ENCODE results near the gene FAM174B. TPM values are rescaled to one million over a fixed set of nuclear protein-coding genes. Genes with fewer than 3 reads are reported as not detected.

The FAM174B gene
- total RNA-seq, 4 donors from 2014 or later = 15.4 to 75.2 (median 18.3) TPM

DNA sequence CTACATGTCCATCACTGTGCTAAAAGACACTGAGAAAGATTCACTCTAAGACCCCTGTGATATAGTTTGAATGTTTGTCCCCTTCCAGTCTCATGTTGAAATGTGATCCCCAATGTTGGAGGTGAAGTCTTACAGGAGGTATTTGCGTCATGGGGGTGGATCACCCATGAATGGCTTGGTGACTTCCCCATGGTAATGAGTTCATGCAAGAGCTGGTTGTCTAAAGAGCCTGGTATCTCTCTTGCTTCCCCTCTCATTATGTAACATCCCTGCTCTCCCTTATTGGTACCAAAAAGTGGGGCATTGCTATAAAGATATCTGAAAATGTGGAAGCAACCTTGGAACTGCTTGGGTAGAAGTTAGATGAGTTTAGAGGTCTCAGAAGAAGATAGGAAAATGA is 32.2 kb upstream of the FAM174B start:
- 80% methylated on average over 1 of the region's 1 CpG; no CpG with 5 or more reads in 1 of the 2 donors for WGBS, 2 donors (ENCODE audit: low coverage in 1 of 2)
- in situ Hi-C loops (cut with MboI; ENCODE audit: low pct_ligation_motif_present in 1 of 4, low pct_unique_long_range_greater_than_20kb in 1 of 4, low sequenced_read_pairs in 3 of 4) (loop anchor here in 1 of 4 donors (10.0 kb wide), 1 partner anchor 163 kb away; no protein-coding TSS in a partner anchor), intact Hi-C loops (cut with DNase I; ENCODE audit: low total_unique reads) (no loop called here)

DNA sequence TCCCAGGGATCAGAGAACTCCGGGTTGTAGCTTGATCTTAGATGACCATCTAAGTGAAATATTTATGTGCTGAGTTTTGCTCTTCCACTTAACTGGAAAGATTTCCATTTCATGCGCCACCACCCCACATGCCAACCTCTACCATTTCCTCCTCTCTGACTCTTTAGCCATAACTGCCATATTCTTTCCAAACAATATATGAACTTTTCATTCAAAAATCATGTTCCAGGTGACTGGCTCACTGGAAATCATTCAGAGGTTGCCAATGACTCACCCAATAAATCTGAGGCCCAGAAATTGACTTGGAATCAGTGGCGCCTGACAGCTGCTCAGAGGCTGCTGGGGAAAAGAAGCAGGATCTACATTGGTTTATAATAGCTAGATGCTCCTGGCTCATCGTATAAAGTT is 31.6 kb upstream of the FAM174B start:
- no peaks in the 10 kb centered on the region for H3K27me3 ChIP-seq
- intact Hi-C loops (cut with DNase I; ENCODE audit: low total_unique reads) = no loop called here
- H3K9me3 ChIP-seq = no peaks in the 10 kb centered on the region
- WGBS, 2 donors (ENCODE audit: low coverage in 1 of 2) = 81 to 85% methylated on average over 4 of the region's 4 CpGs
- peaks cover 0 to 9% (median 0%) of the 10 kb centered on the region in 4 donors for H3K4me1 ChIP-seq
- no peak for DNase-seq
- no peaks in the 10 kb centered on the region for H3K36me3 ChIP-seq
- in situ Hi-C loops (cut with MboI; ENCODE audit: low pct_ligation_motif_present in 1 of 4, low pct_unique_long_range_greater_than_20kb in 1 of 4, low sequenced_read_pairs in 3 of 4) = loop anchor here in 1 of 4 donors (10.0 kb wide), 1 partner anchor 162 kb away; no protein-coding TSS in a partner anchor
- H3K4me3 ChIP-seq = no peak overlapping the region
- no peak for TF ChIP-seq EP300 (IDR thresholded peaks at IDR 0.05; ENCODE audit: low read depth)
- TF ChIP-seq POLR2AphosphoS5 (IDR thresholded peaks at IDR 0.05) = no peak
- TF ChIP-seq POLR2A (IDR thresholded peaks at IDR 0.05) = no peak
- no peak for TF ChIP-seq CTCF (IDR thresholded peaks at IDR 0.05)
- no peak overlapping the region for H3K27ac ChIP-seq

More for the DNA sequence above, 32.2 kb upstream of the FAM174B start:
- Histone ChIP-seq H3K27me3 (no peaks in the 10 kb centered on the region), H3K4me1 (peaks cover 0 to 4% (median 0%) of the 10 kb centered on the region in 4 donors), H3K36me3 (no peaks in the 10 kb centered on the region), H3K9me3 (no peaks in the 10 kb centered on the region), H3K27ac (no peak overlapping the region), H3K4me3 (no peak overlapping the region)
- no peak for TF ChIP-seq EP300 (IDR thresholded peaks at IDR 0.05; ENCODE audit: low read depth)
- no peak for TF ChIP-seq POLR2AphosphoS5 (IDR thresholded peaks at IDR 0.05)
- no peak for TF ChIP-seq POLR2A (IDR thresholded peaks at IDR 0.05)
- no peak for TF ChIP-seq CTCF (IDR thresholded peaks at IDR 0.05)
- DNase-seq = no peak

DNA sequence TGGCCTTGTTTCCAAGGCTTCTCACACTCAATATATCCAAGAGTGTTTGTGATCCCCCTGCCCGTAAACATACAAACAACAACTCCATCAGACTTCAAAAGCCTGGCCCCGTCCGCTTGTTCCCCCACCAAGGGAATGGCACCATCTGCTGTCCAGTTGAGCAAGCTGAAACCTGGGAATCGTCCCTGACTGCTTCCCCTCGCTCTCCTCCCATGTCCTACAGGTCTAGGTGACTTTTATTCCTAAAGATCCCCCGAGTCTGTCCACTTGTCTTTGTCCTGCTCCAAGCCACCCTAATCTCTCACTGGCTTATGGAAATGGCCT is 27.9 kb upstream of the FAM174B start:
- WGBS, 2 donors (ENCODE audit: low coverage in 1 of 2) = 40 to 42% methylated on average over 2 to 6 of the region's 6 CpGs
- no peak overlapping the region for H3K27ac ChIP-seq
- no peak overlapping the region for H3K4me3 ChIP-seq
- DNase-seq = peak; percentile 41
- TF ChIP-seq POLR2AphosphoS5 (IDR thresholded peaks at IDR 0.05) = no peak
- TF ChIP-seq CTCF (IDR thresholded peaks at IDR 0.05) = peak; percentile 38 to 58 (median 48)
- no peaks in the 10 kb centered on the region for H3K27me3 ChIP-seq
- no peaks in the 10 kb centered on the region for H3K36me3 ChIP-seq
- no peaks in the 10 kb centered on the region for H3K9me3 ChIP-seq
- in situ Hi-C loops (cut with MboI; ENCODE audit: low pct_ligation_motif_present in 1 of 4, low pct_unique_long_range_greater_than_20kb in 1 of 4, low sequenced_read_pairs in 3 of 4) (loop anchor here in 1 of 4 donors (10.0 kb wide), 1 partner anchor 159 kb away; no protein-coding TSS in a partner anchor), intact Hi-C loops (cut with DNase I; ENCODE audit: low total_unique reads) (no loop called here)
- H3K4me1 ChIP-seq = peaks cover 0 to 21% (median 1%) of the 10 kb centered on the region in 4 donors

- Histone ChIP-seq H3K27me3 (no peaks in the 10 kb centered on the region), H3K4me1 (peaks cover 0 to 21% (median 1%) of the 10 kb centered on the region in 4 donors), H3K27ac (peak overlapping the region in 1 of 4 donors; percentile 30), H3K4me3 (no peak overlapping the region), H3K9me3 (no peaks in the 10 kb centered on the region), H3K36me3 (no peaks in the 10 kb centered on the region)
- no peak for TF ChIP-seq POLR2AphosphoS5 (IDR thresholded peaks at IDR 0.05)
- TF ChIP-seq POLR2A (IDR thresholded peaks at IDR 0.05) = no peak
- no peak for TF ChIP-seq CTCF (IDR thresholded peaks at IDR 0.05)
- TF ChIP-seq EP300 (IDR thresholded peaks at IDR 0.05; ENCODE audit: low read depth) = no peak
- DNase-seq = no peak
- WGBS, 2 donors (ENCODE audit: low coverage in 1 of 2) = 85 to 89% methylated on average over 6 to 7 of the region's 7 CpGs
- intact Hi-C loops (cut with DNase I; ENCODE audit: low total_unique reads) (no loop called here), in situ Hi-C loops (cut with MboI; ENCODE audit: low pct_ligation_motif_present in 1 of 4, low pct_unique_long_range_greater_than_20kb in 1 of 4, low sequenced_read_pairs in 3 of 4) (loop anchor here in 1 of 4 donors (10.0 kb wide), 1 partner anchor 158 kb away; no protein-coding TSS in a partner anchor)
Measured at GRCh38 chr15:92682741-92683510, 27.4 kb upstream of the FAM174B start.
